ENCODE results near the gene SORBS2.

Gene SORBS2

DNA sequence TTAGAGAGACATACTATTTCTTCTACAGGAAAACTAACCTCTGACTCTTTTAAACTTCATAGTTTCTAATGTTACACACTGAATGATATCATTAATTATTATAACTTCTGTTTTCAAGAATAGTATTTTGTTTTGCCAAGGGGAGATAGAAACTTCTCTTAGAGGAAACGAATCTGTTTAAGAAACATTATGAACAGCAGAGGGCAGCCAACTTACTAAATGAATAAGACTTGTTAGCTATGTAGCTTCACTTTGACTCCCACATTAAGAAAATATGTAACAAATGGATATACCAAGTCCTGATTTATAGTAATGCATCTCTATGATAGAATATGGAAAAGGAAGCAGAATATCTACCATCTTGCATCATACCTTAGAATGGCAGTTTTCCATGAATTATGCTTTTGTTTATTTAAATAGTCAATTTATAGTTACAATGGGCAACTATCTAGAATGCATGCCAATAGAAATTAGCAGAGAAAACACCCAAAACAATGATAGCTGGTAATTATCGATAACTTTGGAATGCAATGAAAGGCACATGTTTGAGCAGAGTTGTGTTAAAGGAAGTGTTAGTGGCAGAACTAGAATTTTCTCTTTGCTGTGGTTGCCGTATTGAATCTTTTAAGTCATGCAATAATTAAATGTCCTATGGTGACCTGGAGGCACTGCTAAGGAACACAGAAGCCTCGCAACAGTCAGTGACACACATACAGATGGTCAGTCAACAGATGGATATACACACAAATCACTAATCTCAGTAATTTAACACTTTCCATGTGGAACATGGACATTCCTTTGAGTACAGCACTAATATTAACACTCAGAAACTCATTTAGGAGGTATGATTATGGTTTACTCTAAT, 171.0 kb downstream of the SORBS2 start:
- Histone ChIP-seq H3K36me3 (ENCODE audit: control insufficient read depth, insufficient read depth, low read length) (peaks cover 16% of the 10 kb centered on the region; the same call in 1 of the 2 replicates), H3K27ac (ENCODE audit: low read depth, low read length) (no peak overlapping the region), H3K27me3 (ENCODE audit: control insufficient read depth, insufficient read depth, low read length) (no peaks in the 10 kb centered on the region), H3K4me3 (ENCODE audit: low read depth, low read length) (no peak overlapping the region), H3K4me1 (ENCODE audit: control insufficient read depth, insufficient read depth, low read length) (peaks cover 22% of the 10 kb centered on the region), H3K9ac (ENCODE audit: low read depth, low read length) (no peak overlapping the region), H3K9me3 (ENCODE audit: control insufficient read depth, insufficient read depth, low read length) (no peaks in the 10 kb centered on the region)

DNA sequence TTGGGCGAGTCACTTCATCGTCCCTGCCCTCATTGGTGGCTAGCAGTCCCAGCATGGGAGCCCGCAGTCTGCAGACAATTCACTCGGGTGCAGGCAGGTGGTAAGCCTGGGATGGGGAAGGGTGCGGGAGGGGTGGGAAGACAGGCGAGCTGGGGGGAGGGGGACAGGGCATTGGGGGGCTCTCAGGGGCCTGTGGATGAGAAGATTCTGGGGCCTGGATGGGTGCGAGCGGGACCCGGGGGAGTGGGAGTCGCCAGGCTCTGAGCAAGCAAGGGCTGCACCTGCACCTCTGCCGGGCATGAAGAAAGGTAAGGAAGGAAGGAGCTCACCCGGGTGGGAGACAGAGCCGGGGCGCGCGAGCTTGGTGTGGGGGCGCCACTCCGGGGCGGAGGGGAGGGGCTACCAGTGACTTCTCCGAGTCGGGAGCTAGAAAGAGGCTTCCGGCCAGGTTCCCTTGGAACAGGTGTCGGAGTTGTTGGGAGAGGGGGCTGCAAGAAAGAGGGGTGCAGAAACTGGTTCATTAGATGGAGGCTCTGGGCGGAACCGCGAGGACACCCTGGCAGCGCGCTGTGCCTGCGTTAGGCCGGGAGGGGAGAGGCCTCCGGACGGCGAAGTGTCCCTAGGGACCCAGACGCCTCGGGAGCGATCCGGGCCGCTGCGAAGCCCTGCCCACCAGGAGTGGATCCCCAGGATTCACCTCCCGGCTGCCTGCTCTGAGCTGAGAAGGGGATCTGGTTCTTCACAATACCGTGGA, 173.3 kb downstream of the SORBS2 start:
- H3K27ac ChIP-seq (ENCODE audit: low read depth, low read length) = no peak overlapping the region
- H3K4me3 ChIP-seq (ENCODE audit: low read depth, low read length) = peak overlapping the region; percentile 36; the same call in 1 of the 2 replicates

DNA sequence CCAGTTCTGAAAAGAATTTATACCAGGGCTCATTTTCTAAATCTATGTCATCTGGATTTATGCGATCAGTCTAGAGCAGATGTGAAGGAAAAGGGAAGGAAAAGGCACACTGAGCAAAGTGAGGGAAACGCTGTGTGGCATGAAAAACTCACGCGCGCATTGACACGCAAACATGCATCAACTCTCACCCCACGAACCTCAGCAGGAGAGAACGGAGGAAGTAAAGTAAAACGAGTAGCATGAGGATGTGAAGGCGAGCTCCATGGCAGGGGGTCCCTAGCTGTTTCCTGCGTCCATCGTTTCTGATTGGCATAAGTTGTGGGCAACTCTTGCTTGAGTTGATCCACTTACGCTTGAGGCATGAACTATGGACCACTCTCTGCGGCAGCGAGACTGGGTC, 173.9 kb downstream of the SORBS2 start:
- no peaks in the 10 kb centered on the region for H3K36me3 ChIP-seq (ENCODE audit: control insufficient read depth, insufficient read depth, low read length)
- H3K9me3 ChIP-seq (ENCODE audit: control insufficient read depth, insufficient read depth, low read length) = no peaks in the 10 kb centered on the region
- H3K4me1 ChIP-seq (ENCODE audit: control insufficient read depth, insufficient read depth, low read length) = peaks cover 14% of the 10 kb centered on the region
- H3K27ac ChIP-seq (ENCODE audit: low read depth, low read length) = no peak overlapping the region
- H3K4me3 ChIP-seq (ENCODE audit: low read depth, low read length) = no peak overlapping the region
- H3K27me3 ChIP-seq (ENCODE audit: control insufficient read depth, insufficient read depth, low read length) = no peaks in the 10 kb centered on the region
- H3K9ac ChIP-seq (ENCODE audit: low read depth, low read length) = no peak overlapping the region

More for the DNA sequence above, 173.3 kb downstream of the SORBS2 start:
- no peaks in the 10 kb centered on the region for H3K9me3 ChIP-seq (ENCODE audit: control insufficient read depth, insufficient read depth, low read length)
- H3K4me1 ChIP-seq (ENCODE audit: control insufficient read depth, insufficient read depth, low read length) = peaks cover 14% of the 10 kb centered on the region
- H3K9ac ChIP-seq (ENCODE audit: low read depth, low read length) = no peak overlapping the region
- no peaks in the 10 kb centered on the region for H3K27me3 ChIP-seq (ENCODE audit: control insufficient read depth, insufficient read depth, low read length)
- H3K36me3 ChIP-seq (ENCODE audit: control insufficient read depth, insufficient read depth, low read length) = 0 out of 2 replicates have a peak, but pooled peaks cover under 1% of the 10 kb centered on the region

DNA sequence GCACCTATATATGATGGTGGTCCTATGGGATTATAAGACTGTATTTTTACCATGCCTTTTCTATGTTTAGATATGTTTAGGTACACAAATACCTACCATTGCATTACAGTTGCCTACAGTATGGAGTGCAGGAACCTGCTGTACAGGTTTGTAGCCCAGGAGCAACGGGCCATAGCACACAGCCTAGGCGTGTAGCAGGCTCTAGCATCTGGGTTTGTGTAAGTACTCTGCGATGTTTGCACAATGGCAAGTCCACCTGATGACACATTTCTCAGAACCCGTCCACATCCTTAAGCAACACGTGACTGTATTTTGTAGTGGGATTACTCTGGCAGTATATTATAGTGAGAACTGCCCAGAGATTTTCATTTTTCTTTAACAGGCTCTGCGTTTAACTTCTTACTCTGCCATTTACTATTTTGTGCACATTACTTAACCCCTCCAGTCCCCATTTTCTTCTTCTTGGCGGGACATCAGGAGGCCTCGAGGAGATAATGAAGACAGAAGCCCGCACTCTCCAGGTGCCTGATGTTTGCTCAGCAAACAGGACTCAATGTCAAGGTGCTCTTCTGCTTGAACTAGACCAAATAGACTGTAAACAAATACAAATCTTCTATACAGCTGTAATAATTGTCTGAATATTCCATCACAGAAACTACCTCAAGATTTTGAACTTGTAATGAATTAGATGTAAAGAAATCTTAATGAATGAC, 174.7 kb downstream of the SORBS2 start:
- no peak overlapping the region for H3K9ac ChIP-seq (ENCODE audit: low read depth, low read length)
- no peaks in the 10 kb centered on the region for H3K9me3 ChIP-seq (ENCODE audit: control insufficient read depth, insufficient read depth, low read length)
- no peaks in the 10 kb centered on the region for H3K36me3 ChIP-seq (ENCODE audit: control insufficient read depth, insufficient read depth, low read length)
- H3K27ac ChIP-seq (ENCODE audit: low read depth, low read length) = no peak overlapping the region
- H3K27me3 ChIP-seq (ENCODE audit: control insufficient read depth, insufficient read depth, low read length) = no peaks in the 10 kb centered on the region
- H3K4me1 ChIP-seq (ENCODE audit: control insufficient read depth, insufficient read depth, low read length) = peaks cover 14% of the 10 kb centered on the region
- H3K4me3 ChIP-seq (ENCODE audit: low read depth, low read length) = no peak overlapping the region

DNA sequence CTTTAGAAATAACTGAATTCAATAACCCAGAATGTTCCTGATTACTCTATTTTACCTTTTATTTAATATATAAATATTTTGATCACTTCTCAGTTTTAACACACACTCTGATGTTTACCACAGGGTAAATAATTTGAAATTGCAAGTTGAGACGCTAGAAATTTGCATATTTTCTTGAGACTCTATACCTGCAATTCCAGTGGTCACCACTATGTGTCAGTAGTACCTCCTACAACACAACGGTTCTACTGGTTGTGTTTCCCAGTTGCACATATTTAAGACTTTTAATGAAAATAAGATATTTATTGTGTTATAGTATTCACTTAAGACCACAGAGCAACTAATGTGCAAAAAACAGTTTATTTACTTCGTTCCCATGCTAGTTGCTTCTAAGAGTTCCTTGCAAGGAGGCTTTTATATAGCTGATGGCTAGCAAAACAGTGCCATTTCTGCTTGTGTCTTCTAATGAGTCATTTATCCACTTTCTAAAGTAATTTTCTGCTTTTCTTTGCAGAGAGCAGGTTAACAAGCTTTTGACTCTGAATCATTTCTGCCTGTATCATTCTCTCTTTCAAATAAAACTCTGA, 177.8 kb downstream of the SORBS2 start:
- H3K4me3 ChIP-seq (ENCODE audit: low read depth, low read length) = no peak overlapping the region
- H3K4me1 ChIP-seq (ENCODE audit: control insufficient read depth, insufficient read depth, low read length) = no peaks in the 10 kb centered on the region
- H3K27ac ChIP-seq (ENCODE audit: low read depth, low read length) = no peak overlapping the region
- H3K36me3 ChIP-seq (ENCODE audit: control insufficient read depth, insufficient read depth, low read length) = no peaks in the 10 kb centered on the region
- H3K9ac ChIP-seq (ENCODE audit: low read depth, low read length) = no peak overlapping the region
- no peaks in the 10 kb centered on the region for H3K27me3 ChIP-seq (ENCODE audit: control insufficient read depth, insufficient read depth, low read length)
- H3K9me3 ChIP-seq (ENCODE audit: control insufficient read depth, insufficient read depth, low read length) = no peaks in the 10 kb centered on the region

DNA sequence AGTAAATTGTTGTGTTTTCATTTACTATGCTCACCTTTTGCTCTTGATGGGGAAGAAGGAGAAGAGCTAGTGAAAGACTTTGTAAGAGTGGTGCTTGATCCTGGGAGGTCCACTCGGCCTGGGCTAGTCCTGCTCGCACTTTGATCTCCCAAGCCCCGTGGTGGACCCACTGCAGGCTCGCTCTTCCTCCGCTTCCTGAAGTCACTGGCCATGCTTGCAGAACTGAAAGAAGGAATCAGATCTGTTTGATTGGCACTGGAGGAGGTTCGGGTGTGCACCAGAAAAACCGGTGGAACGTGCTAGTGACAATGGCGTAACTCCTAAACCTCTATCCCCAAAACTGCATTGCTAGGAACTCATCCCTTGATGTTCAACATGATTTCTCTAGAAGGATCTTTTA, 185.2 kb downstream of the SORBS2 start:
- Histone ChIP-seq H3K27ac (ENCODE audit: low read depth, low read length) (no peak overlapping the region), H3K4me3 (ENCODE audit: low read depth, low read length) (no peak overlapping the region), H3K9me3 (ENCODE audit: control insufficient read depth, insufficient read depth, low read length) (no peaks in the 10 kb centered on the region), H3K9ac (ENCODE audit: low read depth, low read length) (no peak overlapping the region), H3K4me1 (ENCODE audit: control insufficient read depth, insufficient read depth, low read length) (no peaks in the 10 kb centered on the region), H3K27me3 (ENCODE audit: control insufficient read depth, insufficient read depth, low read length) (no peaks in the 10 kb centered on the region), H3K36me3 (ENCODE audit: control insufficient read depth, insufficient read depth, low read length) (no peaks in the 10 kb centered on the region)

DNA sequence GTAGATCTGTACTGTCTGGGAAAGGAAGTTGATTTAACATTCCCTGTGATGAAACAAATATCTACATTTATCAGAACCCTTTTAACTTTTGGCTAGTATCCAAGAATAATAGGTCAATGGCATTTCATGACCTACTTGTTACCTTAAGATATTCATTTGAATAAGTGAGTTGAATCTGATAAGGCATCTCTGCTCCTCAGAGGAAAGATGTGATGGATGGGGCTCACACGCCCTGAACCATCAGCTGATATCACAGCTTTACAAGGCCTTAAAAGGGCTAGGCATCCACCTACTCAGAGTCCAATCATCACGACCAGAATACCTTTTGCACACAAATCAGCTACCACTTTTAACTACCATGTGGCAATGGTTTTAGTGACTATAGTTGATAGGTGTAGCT, 186.5 kb downstream of the SORBS2 start:
- H3K27me3 ChIP-seq (ENCODE audit: control insufficient read depth, insufficient read depth, low read length) = no peaks in the 10 kb centered on the region
- H3K9me3 ChIP-seq (ENCODE audit: control insufficient read depth, insufficient read depth, low read length) = no peaks in the 10 kb centered on the region
- no peaks in the 10 kb centered on the region for H3K4me1 ChIP-seq (ENCODE audit: control insufficient read depth, insufficient read depth, low read length)
- no peak overlapping the region for H3K4me3 ChIP-seq (ENCODE audit: low read depth, low read length)
- no peak overlapping the region for H3K9ac ChIP-seq (ENCODE audit: low read depth, low read length)
- no peak overlapping the region for H3K27ac ChIP-seq (ENCODE audit: low read depth, low read length)
- no peaks in the 10 kb centered on the region for H3K36me3 ChIP-seq (ENCODE audit: control insufficient read depth, insufficient read depth, low read length)

DNA sequence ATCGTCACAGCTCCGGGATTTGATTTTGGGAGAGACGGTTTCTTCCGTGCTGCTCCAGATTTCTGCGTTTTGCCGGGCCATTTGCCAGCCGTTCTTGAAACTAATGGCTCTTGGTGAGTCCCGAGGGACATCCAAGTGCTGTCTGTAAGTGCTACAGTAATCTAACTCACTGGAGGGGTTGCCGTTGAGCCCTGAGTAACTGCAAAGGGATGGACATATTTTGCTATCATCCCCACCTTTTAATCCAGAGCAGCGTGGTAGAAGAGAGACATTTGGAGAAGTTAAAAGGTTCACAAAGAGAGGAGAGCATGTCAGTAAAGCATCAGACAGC, 187.8 kb downstream of the SORBS2 start:
- Histone ChIP-seq H3K4me1 (ENCODE audit: control insufficient read depth, insufficient read depth, low read length) (no peaks in the 10 kb centered on the region), H3K9ac (ENCODE audit: low read depth, low read length) (no peak overlapping the region), H3K9me3 (ENCODE audit: control insufficient read depth, insufficient read depth, low read length) (no peaks in the 10 kb centered on the region), H3K27me3 (ENCODE audit: control insufficient read depth, insufficient read depth, low read length) (no peaks in the 10 kb centered on the region), H3K4me3 (ENCODE audit: low read depth, low read length) (no peak overlapping the region), H3K27ac (ENCODE audit: low read depth, low read length) (no peak overlapping the region), H3K36me3 (ENCODE audit: control insufficient read depth, insufficient read depth, low read length) (0 out of 2 replicates have a peak, but pooled peaks cover 5% of the 10 kb centered on the region)

DNA sequence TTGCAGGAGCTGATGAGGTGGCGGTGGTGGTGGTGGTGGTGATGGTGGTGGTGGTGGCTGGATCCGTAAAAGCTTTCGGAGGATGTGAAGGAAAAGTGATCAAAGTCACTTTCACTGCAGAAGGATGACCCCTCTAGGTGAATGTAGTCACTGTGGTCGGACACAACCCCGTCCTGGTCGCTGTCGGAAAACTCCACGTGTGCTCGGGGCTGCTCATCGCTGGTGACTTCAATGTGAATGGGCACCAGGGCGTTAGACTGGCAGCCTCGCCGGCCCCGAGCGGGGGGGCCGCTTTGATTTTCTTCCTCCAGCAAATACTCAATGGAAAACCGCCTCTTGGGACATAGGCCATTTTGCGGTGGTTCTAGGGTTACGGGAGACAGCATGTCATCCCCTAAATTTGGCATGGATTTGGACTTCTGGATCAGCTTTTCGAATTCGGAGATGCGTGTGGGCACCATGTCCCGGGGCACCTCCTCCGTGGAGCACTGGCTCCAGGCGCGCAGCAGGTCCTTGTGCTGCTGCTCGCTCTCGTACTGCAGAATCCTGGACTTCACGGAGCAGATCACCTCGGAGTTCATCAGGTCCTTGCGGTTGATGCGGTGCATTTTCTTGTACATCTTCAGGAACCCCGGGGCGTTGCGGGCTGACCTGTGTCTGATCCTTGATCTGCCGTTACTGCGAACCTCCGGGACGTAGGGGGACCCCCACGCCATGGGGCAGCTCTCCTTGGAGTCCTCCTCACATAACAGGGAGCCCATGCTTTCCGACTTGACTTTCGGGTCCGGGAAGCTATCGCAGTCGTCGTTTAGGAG, 188.3 kb downstream of the SORBS2 start:
- Histone ChIP-seq H3K36me3 (ENCODE audit: control insufficient read depth, insufficient read depth, low read length) (0 out of 2 replicates have a peak, but pooled peaks cover 5% of the 10 kb centered on the region), H3K9ac (ENCODE audit: low read depth, low read length) (no peak overlapping the region), H3K27me3 (ENCODE audit: control insufficient read depth, insufficient read depth, low read length) (no peaks in the 10 kb centered on the region), H3K9me3 (ENCODE audit: control insufficient read depth, insufficient read depth, low read length) (no peaks in the 10 kb centered on the region), H3K27ac (ENCODE audit: low read depth, low read length) (no peak overlapping the region), H3K4me3 (ENCODE audit: low read depth, low read length) (no peak overlapping the region), H3K4me1 (ENCODE audit: control insufficient read depth, insufficient read depth, low read length) (no peaks in the 10 kb centered on the region)

DNA sequence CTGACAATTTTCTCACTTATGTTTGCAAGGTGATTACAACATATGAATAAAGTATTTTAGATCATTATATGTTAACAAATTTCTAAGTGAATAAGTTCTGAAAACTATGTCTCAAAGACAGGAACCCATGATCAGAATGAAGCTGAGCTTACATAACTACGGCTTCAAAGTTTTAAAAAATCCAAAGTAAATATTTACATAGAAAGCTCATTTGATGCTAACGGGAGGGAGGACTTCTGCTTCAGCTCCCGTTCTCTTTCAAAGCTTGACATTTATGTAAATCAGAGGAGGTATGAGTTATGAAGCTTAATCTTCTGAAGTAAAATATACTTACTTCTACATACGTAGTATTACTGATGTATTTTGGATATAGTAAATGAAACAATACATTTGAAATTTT, 203.8 kb downstream of the SORBS2 start:
- Histone ChIP-seq H3K9me3 (ENCODE audit: control insufficient read depth, insufficient read depth, low read length) (no peaks in the 10 kb centered on the region), H3K9ac (ENCODE audit: low read depth, low read length) (no peak overlapping the region), H3K4me3 (ENCODE audit: low read depth, low read length) (no peak overlapping the region), H3K27ac (ENCODE audit: low read depth, low read length) (no peak overlapping the region), H3K4me1 (ENCODE audit: control insufficient read depth, insufficient read depth, low read length) (no peaks in the 10 kb centered on the region), H3K27me3 (ENCODE audit: control insufficient read depth, insufficient read depth, low read length) (no peaks in the 10 kb centered on the region), H3K36me3 (ENCODE audit: control insufficient read depth, insufficient read depth, low read length) (no peaks in the 10 kb centered on the region)

Data from HUES48 (cell line).